Cardiac fibroblast (primary cell): ENCODE data around the gene SMAGP.

ENCODE experiments used
- DNase-seq, 2 donors: peaks; one replicate each; pipeline versions ENCODE4 v3.0.0 to v3.0.0-alpha.2; 2010; ENCODE audit warnings: low read depth in 2 of 2
- H3K4me3 ChIP-seq, 2 donors: replicated peaks in 1 of 2; 1 replicate in 1 of 2; 2 replicates in 1 of 2; pipeline ENCODE4 v1.5.1; 2011; ENCODE audit warnings: low read depth in 2 of 2, low read length in 2 of 2, mild to moderate bottlenecking in 2 of 2, moderate library complexity in 1 of 2
- TF ChIP-seq, protein P1 (sequence below): IDR thresholded peaks from one replicate; pipeline ENCODE4 v1.5.1; 2011; ENCODE audit warnings: low read depth, mild to moderate bottlenecking, low read length, inconsistent platforms

SMAGP gene

DNA sequence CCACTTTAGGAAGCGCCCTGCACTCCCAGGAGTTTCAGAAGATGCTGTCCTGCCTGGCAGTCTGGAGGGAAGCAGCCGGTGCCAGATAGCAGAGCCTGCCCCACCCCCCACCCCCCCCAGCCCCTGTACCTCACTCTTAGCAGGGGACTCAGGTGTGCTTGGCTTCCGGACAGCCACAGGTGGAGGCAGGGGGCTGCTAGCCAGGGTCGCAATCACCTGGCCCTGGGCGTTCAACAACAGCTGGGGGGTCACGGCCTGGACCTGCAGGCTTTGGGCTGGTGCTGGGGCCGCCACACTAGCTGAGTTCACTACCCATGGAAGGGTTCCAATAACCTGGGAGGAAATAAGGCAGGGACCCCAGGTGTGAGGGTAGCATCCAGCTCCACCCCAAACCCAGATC, 74.4 kb downstream of the SMAGP start:
- no peak for DNase-seq
- TF ChIP-seq, protein P1, sequence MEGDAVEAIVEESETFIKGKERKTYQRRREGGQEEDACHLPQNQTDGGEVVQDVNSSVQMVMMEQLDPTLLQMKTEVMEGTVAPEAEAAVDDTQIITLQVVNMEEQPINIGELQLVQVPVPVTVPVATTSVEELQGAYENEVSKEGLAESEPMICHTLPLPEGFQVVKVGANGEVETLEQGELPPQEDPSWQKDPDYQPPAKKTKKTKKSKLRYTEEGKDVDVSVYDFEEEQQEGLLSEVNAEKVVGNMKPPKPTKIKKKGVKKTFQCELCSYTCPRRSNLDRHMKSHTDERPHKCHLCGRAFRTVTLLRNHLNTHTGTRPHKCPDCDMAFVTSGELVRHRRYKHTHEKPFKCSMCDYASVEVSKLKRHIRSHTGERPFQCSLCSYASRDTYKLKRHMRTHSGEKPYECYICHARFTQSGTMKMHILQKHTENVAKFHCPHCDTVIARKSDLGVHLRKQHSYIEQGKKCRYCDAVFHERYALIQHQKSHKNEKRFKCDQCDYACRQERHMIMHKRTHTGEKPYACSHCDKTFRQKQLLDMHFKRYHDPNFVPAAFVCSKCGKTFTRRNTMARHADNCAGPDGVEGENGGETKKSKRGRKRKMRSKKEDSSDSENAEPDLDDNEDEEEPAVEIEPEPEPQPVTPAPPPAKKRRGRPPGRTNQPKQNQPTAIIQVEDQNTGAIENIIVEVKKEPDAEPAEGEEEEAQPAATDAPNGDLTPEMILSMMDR, result no peak
- H3K4me3 ChIP-seq, result no peak overlapping the region
